SK-N-SH (cell line): ENCODE measurements around the gene DENND2A. TPM values are rescaled to one million over a fixed set of nuclear protein-coding genes. Genes with fewer than 3 reads are reported as not detected.
A peak's percentile ranks its signal among the peaks of the same experiment; 100 is the strongest.

Experiments used
- CTCF ChIA-PET: fragments of 300-600, 350-600 bp; formaldehyde crosslinking; extraction: SDS; loops from one replicate; lab custom pipeline; 2021; lab: Yijun Ruan, JAX
- POLR2A ChIA-PET: fragments of 350-600 bp; sonication (Branson Sonifier 250); formaldehyde crosslinking; extraction: SDS; loops from one replicate; lab custom pipeline; 2020; ENCODE audit warnings: antibody characterized with exemption, inconsistent platforms; lab: Yijun Ruan, JAX
- DNase-seq: peaks from one replicate; pipeline ENCODE4 v3.0.0; 2012
- H2AFZ ChIP-seq: fragments of 200-600 bp; sonication (generic); 2 replicates; pipeline ENCODE4 v1.8.1; 2016; ENCODE audit warnings: antibody characterized with exemption, mild to moderate bottlenecking, low read depth
- H3F3A ChIP-seq: fragments of 200-600 bp; sonication (generic); replicated peaks from 2 replicates; pipeline ENCODE3; 2016; ENCODE audit warnings: antibody characterized with exemption, mild to moderate bottlenecking; ENCODE audit not compliant: insufficient read depth
- H3K27ac ChIP-seq, 2 experiments: fragments of 200-500 bp in 1 of 2; fragments of 200-600 bp in 1 of 2; sonication (Bioruptor generic) in 1 of 2; sonication (generic), shearing (Covaris generic) in 1 of 2; 2 replicates each; pipeline versions ENCODE4 v1.5.1 to v1.6.1; 2014 to 2016; ENCODE audit warnings: low read depth in 2 of 2, inconsistent platforms in 1 of 2, low read length in 1 of 2, mild to moderate bottlenecking in 1 of 2, mixed read lengths in 1 of 2
- H3K27me3 ChIP-seq: fragments of 200-600 bp; sonication (generic), shearing (Covaris generic); 2 replicates; pipeline ENCODE4 v1.6.1; 2016; ENCODE audit warnings: mixed run types; ENCODE audit not compliant: insufficient read depth
- H3K36me3 ChIP-seq, 2 experiments: fragments of 200-500 bp in 1 of 2; fragments of 200-600 bp in 1 of 2; sonication (Bioruptor generic) in 1 of 2; sonication (generic) in 1 of 2; replicated peaks in 1 of 2; 2 replicates each; pipeline versions ENCODE3 to v1.5.1; 2014 to 2016; ENCODE audit warnings: low read length in 1 of 2, mild to moderate bottlenecking in 1 of 2; ENCODE audit not compliant: insufficient read depth in 2 of 2, control insufficient read depth in 1 of 2
- H3K4me1 ChIP-seq, 2 experiments: fragments of 200-500 bp in 1 of 2; fragments of 200-600 bp in 1 of 2; sonication (Bioruptor generic) in 1 of 2; sonication (generic), shearing (Covaris generic) in 1 of 2; 2 replicates each; pipeline versions ENCODE4 v1.5.1 to v1.6.1; 2014 to 2016; ENCODE audit warnings: low read depth in 1 of 2, low read length in 1 of 2, mixed run types in 1 of 2; ENCODE audit not compliant: insufficient read depth in 2 of 2, control insufficient read depth in 1 of 2
- H3K4me2 ChIP-seq: fragments of 200-600 bp; sonication (generic), shearing (Covaris generic); 2 replicates; pipeline ENCODE4 v1.6.1; 2017; ENCODE audit warnings: mixed run types
- H3K4me3 ChIP-seq, 2 experiments: fragments of 200-500 bp in 1 of 2; fragments of 200-600 bp in 1 of 2; sonication (Bioruptor generic) in 1 of 2; sonication (generic), shearing (Covaris generic) in 1 of 2; 2 replicates each; pipeline versions ENCODE4 v1.5.1 to v1.8.1; 2014 to 2016; ENCODE audit warnings: low read depth in 2 of 2, inconsistent platforms in 1 of 2, low read length in 1 of 2, mild to moderate bottlenecking in 1 of 2, mixed read lengths in 1 of 2, moderate library complexity in 1 of 2
- H3K79me2 ChIP-seq: fragments of 200-600 bp; sonication (generic); 2 replicates; pipeline ENCODE4 v1.8.1; 2017; ENCODE audit warnings: mild to moderate bottlenecking; ENCODE audit not compliant: insufficient read depth
- H3K9ac ChIP-seq: fragments of 200-600 bp; sonication (generic); 2 replicates; pipeline ENCODE4 v1.6.1; 2017; ENCODE audit warnings: mixed run types
- H3K9me2 ChIP-seq: fragments of 200-600 bp; sonication (generic); 2 replicates; pipeline ENCODE4 v1.6.1; 2017; ENCODE audit warnings: mixed run types
- H3K9me3 ChIP-seq: fragments of 200-600 bp; sonication (generic); 2 replicates; pipeline ENCODE4 v1.6.1; 2017; ENCODE audit warnings: mixed run types, mild to moderate bottlenecking, moderate library complexity
- H4K20me1 ChIP-seq: fragments of 200-600 bp; sonication (generic); 2 replicates; pipeline ENCODE4 v1.6.1; 2017; ENCODE audit warnings: mild to moderate bottlenecking, mixed run types; ENCODE audit not compliant: insufficient read depth
- CHD2 ChIP-seq: fragments of 150-350 bp; IDR thresholded peaks from 2 replicates; pipeline ENCODE4 v1.6.1; 2018; ENCODE audit warnings: low read length; ENCODE audit not compliant: partially characterized antibody
- ELF1 ChIP-seq: IDR thresholded peaks from 2 replicates; pipeline ENCODE4 v1.4.0; 2012
- EP300 ChIP-seq, 2 experiments: IDR thresholded peaks; 2 replicates each; pipeline versions ENCODE4 v1.4.0 to v1.6.1; 2012; ENCODE audit warnings: borderline replicate concordance in 1 of 2, low read depth in 1 of 2, low read length in 1 of 2
- FOSL2 ChIP-seq: IDR thresholded peaks from 2 replicates; pipeline ENCODE4 v1.4.0; 2012; ENCODE audit warnings: low read depth, mild to moderate bottlenecking, moderate library complexity, borderline replicate concordance
- FOXM1 ChIP-seq: IDR thresholded peaks from 2 replicates; pipeline ENCODE4 v1.4.0; 2012; ENCODE audit warnings: low read depth, mild to moderate bottlenecking
- GABPA ChIP-seq: IDR thresholded peaks from 2 replicates; pipeline ENCODE4 v1.4.0; 2012; ENCODE audit warnings: low read depth, mild to moderate bottlenecking
- GATA2 ChIP-seq: sonication (generic); formaldehyde crosslinking; IDR thresholded peaks from 2 replicates; pipeline ENCODE4 v1.5.0; 2020; ENCODE audit warnings: mild to moderate bottlenecking, missing genetic modification reagents
- MXI1 ChIP-seq: IDR thresholded peaks from 2 replicates; pipeline ENCODE4 v1.6.1; 2012; ENCODE audit warnings: mild to moderate bottlenecking, low read depth, low read length, improper control_type of control experiment
- NRF1 ChIP-seq: IDR thresholded peaks from 2 replicates; pipeline ENCODE4 v1.6.1; 2012; ENCODE audit warnings: low read depth, mild to moderate bottlenecking, low read length
- RCOR1 ChIP-seq: fragments of 150-350 bp; IDR thresholded peaks from 2 replicates; pipeline ENCODE4 v1.6.1; 2017; ENCODE audit warnings: antibody characterized with exemption, low read length
- REST ChIP-seq: IDR thresholded peaks from 2 replicates; pipeline ENCODE4 v1.6.1; 2012; ENCODE audit warnings: mild to moderate bottlenecking, low read depth, low read length, moderate library complexity
- RFX5 ChIP-seq: IDR thresholded peaks from 2 replicates; pipeline ENCODE4 v1.6.1; 2012; ENCODE audit warnings: mild to moderate bottlenecking, improper control_type of control experiment, low read length
- RXRA ChIP-seq: IDR thresholded peaks from 2 replicates; pipeline ENCODE4 v1.4.0; 2012; ENCODE audit warnings: low read depth, mild to moderate bottlenecking, borderline replicate concordance
- SIN3A ChIP-seq: IDR thresholded peaks from 2 replicates; pipeline ENCODE4 v1.6.1; 2012; ENCODE audit warnings: low read depth, mild to moderate bottlenecking, low read length, moderate library complexity, borderline replicate concordance
- USF1 ChIP-seq: IDR thresholded peaks from 2 replicates; pipeline ENCODE4 v1.4.0; 2012; ENCODE audit warnings: low read depth, borderline replicate concordance
- USF2 ChIP-seq: fragments of 150-350 bp; IDR thresholded peaks from 2 replicates; pipeline ENCODE4 v1.6.1; 2017; ENCODE audit warnings: antibody characterized with exemption, low read length, low read depth, borderline replicate concordance
- YY1 ChIP-seq: IDR thresholded peaks from 2 replicates; pipeline ENCODE4 v1.4.0; 2012; ENCODE audit warnings: low read depth, mild to moderate bottlenecking
- ZBTB33 ChIP-seq: IDR thresholded peaks from 2 replicates; pipeline ENCODE4 v1.4.0; 2012; ENCODE audit warnings: low read depth, borderline replicate concordance
- WGBS: methylation state at CpG from one replicate; pipeline ENCODE4 v1.1.6; 2017; ENCODE audit warnings: low lambda C conversion rate; 5-methylcytosine and 5-hydroxymethylcytosine counted together
- polyA plus RNA-seq, 3 experiments: library from polyadenylated mRNA; depleted of rRNA; stranded (reverse); fragments of >200 nt; gene quantifications; 2 replicates each; pipeline ENCODE4 v1.2.3, GENCODE V29; 2012
- TF ChIP-seq, protein P1 (sequence below): fragments of 200-600 bp; sonication (generic); IDR thresholded peaks from 2 replicates; pipeline ENCODE4 v1.6.1; 2017; ENCODE audit warnings: antibody characterized with exemption, mild to moderate bottlenecking, moderate library complexity
- TF ChIP-seq, protein P2 (sequence below): fragments of 150-350 bp; IDR thresholded peaks from 2 replicates; pipeline ENCODE4 v1.6.1; 2016; ENCODE audit warnings: mild to moderate bottlenecking, low read depth, low read length

DENND2A gene
- polyA plus RNA-seq (2012; rRNA removed): 2.1 and 3.5 TPM in 2 replicates
- 1.5 and 2.8 TPM in 2 replicates for polyA plus RNA-seq (2012; cell fraction: cytosol; rRNA removed)
- polyA plus RNA-seq (2012; cell fraction: nucleus; rRNA removed): 3.5 and 4.4 TPM in 2 replicates

GRCh38 chr7:140640727-140641523, at the start of gene DENND2A:
Gene DENND2A (minus strand): TSS chr7:140640813. CDS start chr7:140602397, 38,416 bp downstream.
- Histone ChIP-seq H4K20me1 (no peaks in the 10 kb centered on the region), H3K79me2 (no peaks in the 10 kb centered on the region; the same call in 1 of the 2 replicates), H3K27me3 (no peaks in the 10 kb centered on the region), H3K36me3 (no peaks in the 10 kb centered on the region), H3K4me2 (peak within 1 kb of the TSS; percentile 95), H3K4me1 (peaks cover 0 to 16% of the 10 kb centered on the region in 2 experiments; a peak in 1 of 4 replicates), H2AFZ (peak within 1 kb of the TSS; percentile 86; the same call in 1 of the 2 replicates), H3K9me3 (no peaks in the 10 kb centered on the region), H3F3A (no peaks in the 10 kb centered on the region), H3K9me2 (no peaks in the 10 kb centered on the region), H3K4me3 (peak within 1 kb of the TSS; percentile 58 to 71), H3K27ac (peak within 1 kb of the TSS in 1 of 2 experiments; percentile 63; a peak in 2 of 4 replicates), H3K9ac (peak within 1 kb of the TSS; percentile 58)
- WGBS: 47% methylated on average over 37 of the region's 78 CpGs
- ChIA-PET POLR2A (interaction anchor here (0.6 to 2.0 kb wide), 6 partner anchors 15 to 162 kb away, joined by 3 to 7 read pairs (median 4); partner anchors contain the start of gene MKRN1), CTCF (interaction anchor here (0.6 to 20.3 kb wide), 8 partner anchors 8 to 166 kb away, joined by 3 to 433 read pairs (median 4); partner anchors contain the start of gene ADCK2)
- peak; percentile 99 for DNase-seq
- no peak for TF ChIP-seq GATA2
- TF ChIP-seq ZBTB33: no peak
- TF ChIP-seq GABPA: no peak
- no peak for TF ChIP-seq FOSL2
- no peak for TF ChIP-seq USF1
- TF ChIP-seq USF2: no peak
- TF ChIP-seq, protein P1, sequence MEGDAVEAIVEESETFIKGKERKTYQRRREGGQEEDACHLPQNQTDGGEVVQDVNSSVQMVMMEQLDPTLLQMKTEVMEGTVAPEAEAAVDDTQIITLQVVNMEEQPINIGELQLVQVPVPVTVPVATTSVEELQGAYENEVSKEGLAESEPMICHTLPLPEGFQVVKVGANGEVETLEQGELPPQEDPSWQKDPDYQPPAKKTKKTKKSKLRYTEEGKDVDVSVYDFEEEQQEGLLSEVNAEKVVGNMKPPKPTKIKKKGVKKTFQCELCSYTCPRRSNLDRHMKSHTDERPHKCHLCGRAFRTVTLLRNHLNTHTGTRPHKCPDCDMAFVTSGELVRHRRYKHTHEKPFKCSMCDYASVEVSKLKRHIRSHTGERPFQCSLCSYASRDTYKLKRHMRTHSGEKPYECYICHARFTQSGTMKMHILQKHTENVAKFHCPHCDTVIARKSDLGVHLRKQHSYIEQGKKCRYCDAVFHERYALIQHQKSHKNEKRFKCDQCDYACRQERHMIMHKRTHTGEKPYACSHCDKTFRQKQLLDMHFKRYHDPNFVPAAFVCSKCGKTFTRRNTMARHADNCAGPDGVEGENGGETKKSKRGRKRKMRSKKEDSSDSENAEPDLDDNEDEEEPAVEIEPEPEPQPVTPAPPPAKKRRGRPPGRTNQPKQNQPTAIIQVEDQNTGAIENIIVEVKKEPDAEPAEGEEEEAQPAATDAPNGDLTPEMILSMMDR: no peak
- TF ChIP-seq NRF1: no peak
- TF ChIP-seq RFX5: 0 out of 2 replicates have a peak, but pooled peaks have one; percentile 17
- no peak for TF ChIP-seq YY1
- no peak for TF ChIP-seq FOXM1
- 0 out of 2 replicates have a peak, but pooled peaks have one; percentile 13 for TF ChIP-seq ELF1
- TF ChIP-seq, protein P2, sequence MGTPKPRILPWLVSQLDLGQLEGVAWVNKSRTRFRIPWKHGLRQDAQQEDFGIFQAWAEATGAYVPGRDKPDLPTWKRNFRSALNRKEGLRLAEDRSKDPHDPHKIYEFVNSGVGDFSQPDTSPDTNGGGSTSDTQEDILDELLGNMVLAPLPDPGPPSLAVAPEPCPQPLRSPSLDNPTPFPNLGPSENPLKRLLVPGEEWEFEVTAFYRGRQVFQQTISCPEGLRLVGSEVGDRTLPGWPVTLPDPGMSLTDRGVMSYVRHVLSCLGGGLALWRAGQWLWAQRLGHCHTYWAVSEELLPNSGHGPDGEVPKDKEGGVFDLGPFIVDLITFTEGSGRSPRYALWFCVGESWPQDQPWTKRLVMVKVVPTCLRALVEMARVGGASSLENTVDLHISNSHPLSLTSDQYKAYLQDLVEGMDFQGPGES: no peak
- TF ChIP-seq RXRA: no peak
- peak; percentile 24 for TF ChIP-seq CHD2
- TF ChIP-seq REST: 0 out of 2 replicates have a peak, but pooled peaks have one; percentile 30
- no peak for TF ChIP-seq SIN3A
- peak in 1 of 2 experiments; percentile 39; a peak in 1 of 4 replicates for TF ChIP-seq EP300 (IDR thresholded peaks at IDR 0.05; ENCODE audit: borderline replicate concordance in 1 of 2, low read depth in 1 of 2, low read length in 1 of 2)
- TF ChIP-seq RCOR1: no peak
- TF ChIP-seq MXI1: peak; percentile 26; the same call in 1 of the 2 replicates
